Loucy (cell line): ENCODE measurements around the gene ASB1.

Experiments
- H2AFZ ChIP-seq: fragments of 200-600 bp; sonication (generic); 2 replicates; pipeline ENCODE4 v1.6.0; 2016; ENCODE audit warnings: antibody characterized with exemption, mild to moderate bottlenecking, low read length, moderate library complexity
- H3F3A ChIP-seq: fragments of 200-600 bp; 2 replicates; pipeline ENCODE4 v1.6.0; 2016; ENCODE audit warnings: antibody characterized with exemption, low read depth, mild to moderate bottlenecking
- H3K27me3 ChIP-seq: fragments of 200-600 bp; sonication (generic); 2 replicates; pipeline ENCODE4 v1.6.1; 2014; ENCODE audit warnings: low read length, mild to moderate bottlenecking; ENCODE audit not compliant: insufficient read depth, poor library complexity, severe bottlenecking
- H3K36me3 ChIP-seq: fragments of 200-600 bp; sonication (generic); 2 replicates; pipeline ENCODE4 v1.6.1; 2016; ENCODE audit warnings: low read length; ENCODE audit not compliant: insufficient read depth
- H3K4me1 ChIP-seq: fragments of 200-600 bp; sonication (generic); 2 replicates; pipeline ENCODE4 v1.5.1; 2014; ENCODE audit warnings: low read length, mild to moderate bottlenecking; ENCODE audit not compliant: insufficient read depth, poor library complexity, severe bottlenecking
- H3K4me2 ChIP-seq: fragments of 200-600 bp; sonication (generic); 2 replicates; pipeline ENCODE4 v1.6.0; 2014; ENCODE audit warnings: antibody characterized with exemption, low read length, low read depth, mild to moderate bottlenecking; ENCODE audit not compliant: poor library complexity, severe bottlenecking
- H3K4me3 ChIP-seq: fragments of 200-600 bp; sonication (generic); 2 replicates; pipeline ENCODE4 v1.5.1; 2014; ENCODE audit warnings: low read length, mild to moderate bottlenecking, mixed read lengths; ENCODE audit not compliant: poor library complexity, severe bottlenecking
- H3K79me2 ChIP-seq: fragments of 200-600 bp; sonication (generic); 2 replicates; pipeline ENCODE4 v1.6.1; 2014; ENCODE audit warnings: low read length; ENCODE audit not compliant: insufficient read depth
- H3K9ac ChIP-seq: fragments of 200-600 bp; sonication (generic); 2 replicates; pipeline ENCODE4 v1.6.0; 2014; ENCODE audit warnings: mild to moderate bottlenecking, low read depth, low read length, moderate library complexity; ENCODE audit not compliant: poor library complexity, severe bottlenecking
- H3K9me2 ChIP-seq: fragments of 200-600 bp; sonication (generic); replicated peaks from 2 replicates; pipeline ENCODE4 v1.6.1; 2016; ENCODE audit warnings: low read depth, low read length, mixed read lengths
- H3K9me3 ChIP-seq: fragments of 200-600 bp; sonication (generic); 2 replicates; pipeline ENCODE4 v1.6.1; 2014; ENCODE audit warnings: mild to moderate bottlenecking, antibody characterized with exemption, low read length, low read depth; ENCODE audit not compliant: insufficient read depth
- H4K20me1 ChIP-seq: fragments of 200-600 bp; sonication (generic); 2 replicates; pipeline ENCODE4 v1.6.0; 2014; ENCODE audit warnings: antibody characterized with exemption, low read length, mild to moderate bottlenecking; ENCODE audit not compliant: insufficient read depth, poor library complexity, severe bottlenecking
- EZH2phosphoT487 ChIP-seq: fragments of 200-600 bp; IDR thresholded peaks from 2 replicates; pipeline ENCODE4 v1.6.1; 2018; ENCODE audit warnings: antibody characterized with exemption, mild to moderate bottlenecking, moderate library complexity, borderline replicate concordance
- TF ChIP-seq, protein P1 (sequence below): fragments of 200-600 bp; sonication (generic); conservative IDR thresholded peaks from 2 replicates; pipeline ENCODE4 v1.5.1; 2014; ENCODE audit warnings: mild to moderate bottlenecking, antibody characterized with exemption, low read length

ASB1 gene

DNA sequence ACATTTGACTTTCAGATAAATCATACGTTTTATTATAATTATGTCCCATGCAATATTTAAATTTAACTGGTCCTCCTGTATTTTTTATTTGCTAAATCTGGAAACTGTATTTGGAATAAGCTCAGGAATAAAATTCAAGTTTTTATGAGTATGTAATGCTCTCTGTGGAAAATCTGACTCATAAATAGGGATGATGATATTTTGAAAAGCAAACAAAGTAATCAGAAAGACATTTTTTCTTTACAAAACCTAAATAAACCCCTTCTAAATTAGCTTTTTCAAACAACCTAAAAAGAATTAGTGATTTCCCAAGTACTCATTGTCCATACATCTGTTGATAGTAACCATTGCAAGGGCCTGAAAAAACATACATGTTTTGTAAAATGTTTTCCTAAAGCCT, 41.1 kb downstream of the ASB1 start:
- TF ChIP-seq, protein P1, sequence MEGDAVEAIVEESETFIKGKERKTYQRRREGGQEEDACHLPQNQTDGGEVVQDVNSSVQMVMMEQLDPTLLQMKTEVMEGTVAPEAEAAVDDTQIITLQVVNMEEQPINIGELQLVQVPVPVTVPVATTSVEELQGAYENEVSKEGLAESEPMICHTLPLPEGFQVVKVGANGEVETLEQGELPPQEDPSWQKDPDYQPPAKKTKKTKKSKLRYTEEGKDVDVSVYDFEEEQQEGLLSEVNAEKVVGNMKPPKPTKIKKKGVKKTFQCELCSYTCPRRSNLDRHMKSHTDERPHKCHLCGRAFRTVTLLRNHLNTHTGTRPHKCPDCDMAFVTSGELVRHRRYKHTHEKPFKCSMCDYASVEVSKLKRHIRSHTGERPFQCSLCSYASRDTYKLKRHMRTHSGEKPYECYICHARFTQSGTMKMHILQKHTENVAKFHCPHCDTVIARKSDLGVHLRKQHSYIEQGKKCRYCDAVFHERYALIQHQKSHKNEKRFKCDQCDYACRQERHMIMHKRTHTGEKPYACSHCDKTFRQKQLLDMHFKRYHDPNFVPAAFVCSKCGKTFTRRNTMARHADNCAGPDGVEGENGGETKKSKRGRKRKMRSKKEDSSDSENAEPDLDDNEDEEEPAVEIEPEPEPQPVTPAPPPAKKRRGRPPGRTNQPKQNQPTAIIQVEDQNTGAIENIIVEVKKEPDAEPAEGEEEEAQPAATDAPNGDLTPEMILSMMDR = no peak
- TF ChIP-seq EZH2phosphoT487 = no peak
- no peaks in the 10 kb centered on the region for H3K36me3 ChIP-seq

DNA sequence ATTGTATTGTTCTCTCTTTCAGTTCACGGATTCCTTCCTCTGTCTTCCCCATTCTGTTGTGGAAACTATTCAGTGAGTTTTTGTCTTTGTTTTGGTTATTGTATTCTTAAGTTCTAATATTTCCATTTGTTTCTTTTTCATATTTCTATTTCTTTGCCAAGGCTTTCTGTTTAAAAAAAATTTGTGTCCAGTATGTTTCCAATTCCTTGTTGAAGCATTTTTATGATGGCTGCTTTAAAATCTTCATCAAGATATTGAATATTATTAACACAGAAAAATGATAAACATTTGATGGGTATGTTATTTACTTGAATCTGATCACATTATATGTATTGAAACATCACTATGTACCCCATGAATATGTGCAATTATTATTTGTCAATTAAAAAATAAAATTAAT, 42.4 kb downstream of the ASB1 start:
- H3K4me2 ChIP-seq = no peak overlapping the region
- H3K9me2 ChIP-seq = no peaks in the 10 kb centered on the region
- no peaks in the 10 kb centered on the region for H3F3A ChIP-seq
- H4K20me1 ChIP-seq = no peaks in the 10 kb centered on the region
- H2AFZ ChIP-seq = no peak overlapping the region
- no peak overlapping the region for H3K9ac ChIP-seq
- H3K4me1 ChIP-seq = no peaks in the 10 kb centered on the region
- no peaks in the 10 kb centered on the region for H3K27me3 ChIP-seq
- H3K79me2 ChIP-seq = no peaks in the 10 kb centered on the region
- TF ChIP-seq EZH2phosphoT487 = no peak
- TF ChIP-seq, protein P1 = no peak
- H3K36me3 ChIP-seq = no peaks in the 10 kb centered on the region
- peaks cover 28% of the 10 kb centered on the region for H3K9me3 ChIP-seq
- H3K4me3 ChIP-seq = no peak overlapping the region

More for the DNA sequence above, 41.1 kb downstream of the ASB1 start:
- H3K27me3 ChIP-seq = no peaks in the 10 kb centered on the region
- H3K4me2 ChIP-seq = no peak overlapping the region
- H4K20me1 ChIP-seq = no peaks in the 10 kb centered on the region
- no peak overlapping the region for H3K9ac ChIP-seq
- no peaks in the 10 kb centered on the region for H3F3A ChIP-seq
- H3K9me2 ChIP-seq = no peaks in the 10 kb centered on the region
- peaks cover 18% of the 10 kb centered on the region for H3K9me3 ChIP-seq
- H3K4me3 ChIP-seq = no peak overlapping the region
- H3K4me1 ChIP-seq = no peaks in the 10 kb centered on the region
- H2AFZ ChIP-seq = no peak overlapping the region
- no peaks in the 10 kb centered on the region for H3K79me2 ChIP-seq

DNA sequence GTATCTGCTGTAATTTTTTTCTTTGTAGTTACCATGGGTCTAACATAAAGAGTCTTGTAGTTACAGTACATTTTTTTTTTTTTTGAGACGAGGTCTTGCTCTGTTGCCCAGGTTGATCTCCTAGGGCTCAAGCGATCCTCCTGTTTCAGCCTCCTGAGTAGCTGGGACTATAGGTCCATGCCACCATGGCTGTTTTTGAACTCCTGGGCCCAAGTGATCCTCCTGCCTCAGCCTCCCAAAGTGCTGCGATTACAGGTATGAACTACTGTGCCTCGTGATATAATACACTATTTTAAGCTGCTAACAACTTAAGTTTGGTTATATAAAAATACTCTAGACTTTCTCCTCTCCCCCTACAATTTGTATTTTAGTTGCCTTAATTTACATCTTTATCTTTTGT, 46.3 kb downstream of the ASB1 start:
- Histone ChIP-seq H2AFZ (no peak overlapping the region), H3K36me3 (no peaks in the 10 kb centered on the region), H3K4me3 (no peak overlapping the region), H3K4me2 (no peak overlapping the region), H4K20me1 (no peaks in the 10 kb centered on the region), H3K9ac (no peak overlapping the region), H3F3A (no peaks in the 10 kb centered on the region), H3K9me2 (no peaks in the 10 kb centered on the region), H3K4me1 (no peaks in the 10 kb centered on the region), H3K79me2 (no peaks in the 10 kb centered on the region), H3K27me3 (no peaks in the 10 kb centered on the region), H3K9me3 (peaks cover 28% of the 10 kb centered on the region)
- TF ChIP-seq EZH2phosphoT487 = no peak
- TF ChIP-seq, protein P1 = no peak
